PC-3 (cell line): Measurements from ENCODE around the gene SLC13A4.

Source experiments
- CTCF ChIP-seq: fragments of 300-600 bp; sonication (generic); conservative IDR thresholded peaks from 2 replicates; pipeline ENCODE4 v1.5.1; 2017; ENCODE audit warnings: antibody characterized with exemption, low read depth, mild to moderate bottlenecking, low read length
- EZH2 ChIP-seq: fragments of 300-600 bp; sonication (generic); IDR thresholded peaks from one replicate; pipeline ENCODE4 v1.6.1; 2017; ENCODE audit warnings: antibody characterized with exemption, mild to moderate bottlenecking, low read length; ENCODE audit not compliant: unreplicated experiment

DNA sequence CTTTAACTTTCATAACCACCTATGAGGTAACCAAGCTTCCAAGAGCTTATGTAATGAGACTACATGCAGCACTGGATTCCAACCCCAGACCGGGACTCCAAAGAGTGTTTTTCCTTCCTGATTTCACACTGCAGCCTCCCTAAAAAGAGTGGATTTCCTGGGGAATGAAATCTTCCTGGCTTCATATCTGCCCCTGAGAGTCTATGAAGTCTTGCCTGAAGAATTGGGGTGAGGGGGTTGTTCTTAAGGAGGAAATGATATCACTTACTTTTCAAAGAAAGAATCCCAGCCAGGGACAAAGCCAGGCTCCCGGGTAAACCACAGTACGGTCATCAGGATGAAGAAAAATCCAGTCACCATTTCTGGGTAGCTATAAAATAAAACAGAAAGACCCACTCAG lies 35.9 kb downstream of the SLC13A4 start:
- TF ChIP-seq EZH2 (no peak), CTCF (no peak)
